HepG2 (cell line): ENCODE measurements around the gene HHIPL1. TPM values are rescaled to one million over a fixed set of nuclear protein-coding genes. Genes with fewer than 3 reads are reported as not detected.
A peak's percentile ranks its signal among the peaks of the same experiment; 100 is the strongest.

ENCODE experiments used
- BCL3 ChIP-seq: sonication (generic); formaldehyde crosslinking; IDR thresholded peaks from 2 replicates; pipeline ENCODE4 v1.5.1; 2020; ENCODE audit warnings: mild to moderate bottlenecking, missing genetic modification reagents, moderate library complexity
- CENPBD1 ChIP-seq: sonication (generic); formaldehyde crosslinking; IDR thresholded peaks from 2 replicates; pipeline ENCODE4 v1.8.0; 2022; ENCODE audit warnings: missing genetic modification reagents, low read depth, mild to moderate bottlenecking, borderline replicate concordance
- DNMT1 ChIP-seq: sonication (generic); formaldehyde crosslinking; IDR thresholded peaks from 2 replicates; pipeline ENCODE4 v1.5.1; 2020; ENCODE audit warnings: mild to moderate bottlenecking, missing genetic modification reagents
- GABPA ChIP-seq, 2 experiments: IDR thresholded peaks; 2 replicates each; pipeline ENCODE4 v1.6.1; 2011 to 2016; ENCODE audit warnings: low read depth in 2 of 2, low read length in 1 of 2, missing biosample characterization in 1 of 2, missing genetic modification characterization in 1 of 2
- HNF1B ChIP-seq: sonication (generic); formaldehyde crosslinking; IDR thresholded peaks from 2 replicates; pipeline ENCODE4 v1.5.1; 2020; ENCODE audit warnings: mild to moderate bottlenecking, moderate library complexity, missing genetic modification reagents
- HNF4G ChIP-seq, 2 experiments: sonication (generic) in 1 of 2; formaldehyde crosslinking in 1 of 2; IDR thresholded peaks; 2 replicates each; pipeline versions ENCODE4 v1.4.0 to v1.6.1; 2011 to 2020; ENCODE audit warnings: borderline replicate concordance in 2 of 2, low read depth in 2 of 2, mild to moderate bottlenecking in 2 of 2, low read length in 1 of 2, missing genetic modification reagents in 1 of 2, moderate library complexity in 1 of 2
- KMT2B ChIP-seq: IDR thresholded peaks from 2 replicates; pipeline ENCODE4 v1.6.1; 2016; ENCODE audit warnings: missing genetic modification reagents, missing compliant biosample characterization
- MIXL1 ChIP-seq: IDR thresholded peaks from 2 replicates; pipeline ENCODE4 v1.6.1; 2016
- NONO ChIP-seq, 2 experiments: fragments of 450-650 bp in 1 of 2; sonication (generic) in 1 of 2; formaldehyde crosslinking in 1 of 2; IDR thresholded peaks in 1 of 2; conservative IDR thresholded peaks in 1 of 2; 2 replicates each; pipeline versions ENCODE4 v1.6.1 to v1.8.0; 2017 to 2022; ENCODE audit warnings: mild to moderate bottlenecking in 1 of 2, missing genetic modification reagents in 1 of 2, moderate library complexity in 1 of 2
- PAF1 ChIP-seq: IDR thresholded peaks from 2 replicates; pipeline ENCODE4 v1.6.1; 2016; ENCODE audit warnings: missing genetic modification reagents, missing compliant biosample characterization
- PPARG ChIP-seq: conservative IDR thresholded peaks from 2 replicates; pipeline ENCODE4 v1.6.1; 2016; ENCODE audit warnings: missing biosample characterization, missing genetic modification reagents
- SETDB1 ChIP-seq: sonication (generic); formaldehyde crosslinking; IDR thresholded peaks from 2 replicates; pipeline ENCODE4 v1.5.1; 2020; ENCODE audit warnings: missing genetic modification reagents, mild to moderate bottlenecking, borderline replicate concordance
- SMAD1 ChIP-seq: sonication (generic); formaldehyde crosslinking; IDR thresholded peaks from 2 replicates; pipeline ENCODE4 v1.4.0; 2020; ENCODE audit warnings: missing genetic modification reagents, low read depth, mild to moderate bottlenecking, borderline replicate concordance
- SNRNP70 ChIP-seq: fragments of 200-400 bp; formaldehyde crosslinking; IDR thresholded peaks from 2 replicates; pipeline ENCODE4 v1.6.1; 2017; ENCODE audit warnings: mild to moderate bottlenecking, low read depth, low read length, moderate library complexity
- TBX3 ChIP-seq: fragments of 450-650 bp; IDR thresholded peaks from 2 replicates; pipeline ENCODE4 v1.6.1; 2017; ENCODE audit warnings: antibody characterized with exemption, mild to moderate bottlenecking, inconsistent platforms, borderline replicate concordance
- ZNF33B ChIP-seq: sonication (generic); formaldehyde crosslinking; IDR thresholded peaks from 2 replicates; pipeline ENCODE4 v1.5.1; 2020; ENCODE audit warnings: mild to moderate bottlenecking, missing genetic modification reagents
- ZNF362 ChIP-seq: sonication (generic); formaldehyde crosslinking; IDR thresholded peaks from 2 replicates; pipeline ENCODE4 v1.4.0; 2020; ENCODE audit warnings: missing genetic modification reagents, mild to moderate bottlenecking, borderline replicate concordance
- ZNF549 ChIP-seq: sonication (generic); formaldehyde crosslinking; IDR thresholded peaks from 2 replicates; pipeline ENCODE4 v1.5.0; 2020; ENCODE audit warnings: missing genetic modification reagents
- ZNF562 ChIP-seq: sonication (generic); formaldehyde crosslinking; IDR thresholded peaks from 2 replicates; pipeline ENCODE4 v1.8.0; 2022; ENCODE audit warnings: missing genetic modification reagents, borderline replicate concordance
- ZNF572 ChIP-seq: sonication (generic); formaldehyde crosslinking; IDR thresholded peaks from 2 replicates; pipeline ENCODE4 v1.5.1; 2020; ENCODE audit warnings: mild to moderate bottlenecking, missing genetic modification reagents
- ZNF577 ChIP-seq: sonication (generic); formaldehyde crosslinking; IDR thresholded peaks from 2 replicates; pipeline ENCODE4 v1.4.0; 2020; ENCODE audit warnings: mild to moderate bottlenecking, low read depth, missing genetic modification reagents, borderline replicate concordance
- ZNF605 ChIP-seq: sonication (generic); formaldehyde crosslinking; IDR thresholded peaks from 2 replicates; pipeline ENCODE4 v1.8.0; 2022; ENCODE audit warnings: mild to moderate bottlenecking, missing genetic modification reagents
- ZNF639 ChIP-seq: conservative IDR thresholded peaks from 2 replicates; pipeline ENCODE4 v1.6.1; 2018; ENCODE audit warnings: missing genetic modification reagents
- ZNF775 ChIP-seq: sonication (generic); formaldehyde crosslinking; IDR thresholded peaks from 2 replicates; pipeline ENCODE4 v1.4.0; 2020; ENCODE audit warnings: missing genetic modification reagents, mild to moderate bottlenecking, moderate library complexity, borderline replicate concordance
- ZSCAN25 ChIP-seq: sonication (generic); formaldehyde crosslinking; IDR thresholded peaks from 2 replicates; pipeline ENCODE4 v1.8.0; 2022; ENCODE audit warnings: mild to moderate bottlenecking, missing genetic modification reagents
- polyA plus RNA-seq, 8 experiments: library from polyadenylated mRNA; depleted of rRNA in 3 of 8; stranded (reverse) in 7 of 8; unstranded in 1 of 8; fragments of >200 nt; fragmentation: Illumina TruSeq in 4 of 8; extraction: Trizol in 4 of 8; gene quantifications; 2 replicates each; pipeline versions ENCODE4 v1.2.1 to v1.2.3, GENCODE V29; 2011 to 2016; ENCODE audit warnings: low read depth in 4 of 8, missing spikeins in 1 of 8, mixed read lengths in 1 of 8; ENCODE audit not compliant: insufficient read depth in 1 of 8
- total RNA-seq, 5 experiments: library from RNA; depleted of rRNA; stranded (reverse); fragments of >200 nt; fragmentation: Illumina TruSeq; extraction: Trizol; gene quantifications; 2 replicates each; pipeline ENCODE4 v1.2.3, GENCODE V29; 2016; ENCODE audit warnings: low read depth in 1 of 5

Gene HHIPL1
- total and polyA plus RNA-seq, 2 of the 13 experiments (the other 11 are each of a cell fraction or from before 2014, with no cell fraction given), result not detected

GRCh38 chr14:99649643-99650042 is 4.7 kb downstream of the HHIPL1 start (continued):
- TF ChIP-seq GABPA (IDR thresholded peaks at IDR 0.05; ENCODE audit: low read depth, low read length) (no peak), GABPA (CRISPR knock-in tag; IDR thresholded peaks at IDR 0.05; ENCODE audit: low read depth) (no peak), ZNF639 (no peak), ZNF33B (CRISPR knock-in tag) (no peak), PPARG (CRISPR knock-in tag) (no peak), SETDB1 (no peak), KMT2B (CRISPR knock-in tag) (no peak), MIXL1 (CRISPR knock-in tag) (no peak), HNF1B (CRISPR knock-in tag) (0 out of 2 replicates have a peak, but pooled peaks have one; percentile 36), HNF4G (IDR thresholded peaks at IDR 0.05; ENCODE audit: borderline replicate concordance, low read depth, low read length) (no peak), HNF4G (CRISPR knock-in tag; IDR thresholded peaks at IDR 0.05; ENCODE audit: borderline replicate concordance, low read depth) (no peak), CENPBD1 (CRISPR knock-in tag) (no peak), ZNF549 (CRISPR knock-in tag) (no peak), ZNF775 (CRISPR knock-in tag) (no peak), ZNF605 (no peak), BCL3 (CRISPR knock-in tag) (no peak), ZNF362 (no peak), ZNF577 (CRISPR knock-in tag) (no peak), ZSCAN25 (CRISPR knock-in tag) (no peak), ZNF562 (CRISPR knock-in tag) (no peak), SMAD1 (CRISPR knock-in tag) (no peak), PAF1 (no peak), DNMT1 (CRISPR knock-in tag) (no peak), TBX3 (no peak), SNRNP70 (no peak), ZNF572 (CRISPR knock-in tag) (no peak), NONO (IDR thresholded peaks at IDR 0.05) (no peak), NONO (CRISPR knock-in tag; conservative IDR thresholded peaks at IDR 0.05) (0 out of 2 replicates have a peak, but pooled peaks have one; percentile 34)
